NCI-H146 (cell line): ENCODE results near the gene RPAP2.
"Not testable (repeated sequence)": the region's sequence is repeated elsewhere in the genome, so short reads cannot be mapped to it uniquely, and the experiment has no call there.

Experiments
- DNase-seq: peaks from one replicate; lab custom pipeline; 2025; lab: John Stamatoyannopoulos, UW

Gene RPAP2

GRCh38 chr1:92298573-92299476 lies at the start of gene RPAP2, which contains the start of gene GLMN:
Gene RPAP2 (plus strand): TSS chr1:92299059. CDS start chr1:92299074, 15 bp downstream.
Gene GLMN (minus strand): TSS chr1:92298987. CDS start chr1:92297999, 988 bp downstream.
- peak; percentile 94 for DNase-seq

GRCh38 chr1:92254714-92255113 lies 44.1 kb upstream of the RPAP2 start:
- DNase-seq, result not testable (repeated sequence)

- DNase-seq, result no peak
Observed at GRCh38 chr1:92259350-92259749, 39.5 kb upstream of the RPAP2 start.

GRCh38 chr1:92262516-92262915 lies 36.3 kb upstream of the RPAP2 start:
- DNase-seq, result no peak

GRCh38 chr1:92273039-92273438 lies 25.8 kb upstream of the RPAP2 start:
- DNase-seq, result no peak

GRCh38 chr1:92274939-92275338 lies 23.9 kb upstream of the RPAP2 start:
- DNase-seq, result no peak

- DNase-seq, result no peak
Observed at GRCh38 chr1:92276082-92276481, 22.8 kb upstream of the RPAP2 start.

GRCh38 chr1:92277105-92277723 lies 21.6 kb upstream of the RPAP2 start:
- no peak for DNase-seq

- DNase-seq, result not testable (repeated sequence)
Observed at GRCh38 chr1:92279781-92280180, 19.1 kb upstream of the RPAP2 start.

GRCh38 chr1:92281411-92281810 lies 17.4 kb upstream of the RPAP2 start:
- not testable (repeated sequence) for DNase-seq

- DNase-seq, result peak; percentile 52
Observed at GRCh38 chr1:92291372-92291999, 7.4 kb upstream of the RPAP2 start.

GRCh38 chr1:92298213-92298572 lies 666 bp upstream of the RPAP2 start:
- DNase-seq, result no peak

GRCh38 chr1:92299477-92300150 lies 755 bp downstream of the RPAP2 start:
- peak; percentile 14 for DNase-seq

GRCh38 chr1:92301021-92301420 lies 2.2 kb downstream of the RPAP2 start:
- no peak for DNase-seq

- DNase-seq, result no peak
Observed at GRCh38 chr1:92306020-92306419, 7.2 kb downstream of the RPAP2 start.

- DNase-seq, result peak; percentile 12
Observed at GRCh38 chr1:92307980-92308379, 9.1 kb downstream of the RPAP2 start.

GRCh38 chr1:92310185-92310597 lies 11.3 kb downstream of the RPAP2 start:
- DNase-seq, result peak; percentile 15

GRCh38 chr1:92314024-92314423 lies 15.2 kb downstream of the RPAP2 start:
- DNase-seq, result no peak

GRCh38 chr1:92315766-92316599 lies 17.1 kb downstream of the RPAP2 start:
- DNase-seq, result no peak

GRCh38 chr1:92317836-92318493 lies 19.1 kb downstream of the RPAP2 start:
- DNase-seq, result no peak
